Measurements from ENCODE around the gene SMIM41.

SMIM41 gene

DNA sequence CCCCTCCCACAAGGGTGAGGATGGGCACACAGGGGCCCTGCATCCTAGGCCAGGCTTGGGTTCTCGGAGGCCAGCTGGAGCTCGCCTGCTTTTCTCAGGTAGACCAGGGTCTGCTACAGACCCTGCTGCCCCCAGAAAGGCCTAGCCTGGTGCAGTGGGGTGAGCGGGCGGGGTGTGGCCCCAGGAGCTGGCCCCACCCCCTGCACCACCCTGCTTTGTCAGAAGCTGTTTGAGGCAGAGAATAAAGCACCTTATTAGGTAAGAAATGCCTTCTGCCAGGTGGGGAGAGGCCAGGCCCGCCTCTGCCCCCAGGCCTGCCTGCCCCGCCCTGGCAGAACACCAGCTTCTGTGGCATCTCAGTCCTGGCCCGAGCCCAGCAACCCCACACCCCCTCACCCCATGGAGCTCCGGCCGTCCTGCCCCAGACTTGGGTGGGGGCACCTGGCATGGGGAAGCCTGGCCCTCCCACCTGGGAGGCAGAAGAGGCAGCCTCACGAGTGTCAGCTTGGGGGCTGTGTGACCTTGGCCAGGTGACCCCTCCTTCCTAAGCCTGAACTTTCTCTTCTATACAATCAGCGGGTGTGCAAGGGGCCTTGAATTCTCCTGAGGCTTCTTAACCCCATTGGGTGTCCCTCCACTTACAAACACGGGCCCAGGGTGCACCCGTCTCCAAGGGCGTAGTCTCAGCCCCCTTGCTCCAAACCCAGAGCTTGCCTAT, 69.1 kb downstream of the SMIM41 start:
- DNase-seq, result no peak

DNA sequence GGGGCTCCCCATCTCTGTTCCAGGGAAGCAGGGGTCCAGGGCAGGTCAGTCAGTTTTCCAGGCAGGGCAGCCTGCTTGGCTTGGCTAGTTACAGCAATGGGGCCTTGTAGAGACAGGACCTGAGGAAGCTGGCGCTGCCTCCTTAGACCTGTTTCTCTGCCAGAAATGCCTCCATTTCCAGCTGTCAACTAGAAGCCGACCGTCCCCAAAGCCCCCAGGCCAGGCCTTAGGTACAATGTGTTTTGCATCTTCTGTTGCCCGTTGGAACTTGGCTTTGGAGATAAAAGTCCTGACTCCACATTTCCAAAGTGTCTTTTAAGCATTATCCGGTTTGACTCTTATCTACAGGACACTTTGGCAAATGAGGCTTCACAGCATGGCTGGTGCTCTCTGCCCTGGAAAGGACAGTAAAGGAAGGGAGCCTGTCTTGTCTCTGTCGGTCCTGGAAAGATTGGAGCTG, 69.7 kb downstream of the SMIM41 start:
- DNase-seq, result no peak

DNA sequence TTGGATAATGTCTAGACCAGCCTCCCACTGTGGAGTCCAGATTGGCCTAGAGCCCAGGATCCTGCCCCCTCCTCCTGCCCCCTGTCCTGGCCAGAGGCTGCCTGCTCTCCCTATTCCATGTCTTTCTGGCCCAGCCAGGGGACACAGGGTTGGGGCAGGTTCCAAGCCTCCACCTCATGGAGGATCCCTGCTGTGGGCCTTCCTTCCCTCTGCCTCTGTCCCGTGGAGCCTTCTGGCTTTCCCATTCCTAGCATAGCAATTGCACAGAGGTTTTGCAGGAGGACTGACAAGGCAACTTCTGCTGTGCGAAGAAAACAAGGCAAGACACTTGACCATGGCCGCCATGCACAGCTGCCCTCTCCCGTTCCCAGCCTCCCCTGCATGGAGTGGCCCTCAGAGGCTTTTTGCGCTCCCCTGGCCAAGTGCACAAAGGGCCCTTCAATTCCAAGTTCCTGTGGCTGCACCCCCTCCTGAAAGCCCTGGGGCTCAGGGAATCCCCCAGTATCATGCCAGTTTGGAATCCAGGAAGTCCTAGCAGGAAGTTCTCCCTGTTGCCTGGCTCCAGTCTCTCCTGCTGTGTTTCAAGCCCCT, 70.2 kb downstream of the SMIM41 start:
- no peak for DNase-seq

DNA sequence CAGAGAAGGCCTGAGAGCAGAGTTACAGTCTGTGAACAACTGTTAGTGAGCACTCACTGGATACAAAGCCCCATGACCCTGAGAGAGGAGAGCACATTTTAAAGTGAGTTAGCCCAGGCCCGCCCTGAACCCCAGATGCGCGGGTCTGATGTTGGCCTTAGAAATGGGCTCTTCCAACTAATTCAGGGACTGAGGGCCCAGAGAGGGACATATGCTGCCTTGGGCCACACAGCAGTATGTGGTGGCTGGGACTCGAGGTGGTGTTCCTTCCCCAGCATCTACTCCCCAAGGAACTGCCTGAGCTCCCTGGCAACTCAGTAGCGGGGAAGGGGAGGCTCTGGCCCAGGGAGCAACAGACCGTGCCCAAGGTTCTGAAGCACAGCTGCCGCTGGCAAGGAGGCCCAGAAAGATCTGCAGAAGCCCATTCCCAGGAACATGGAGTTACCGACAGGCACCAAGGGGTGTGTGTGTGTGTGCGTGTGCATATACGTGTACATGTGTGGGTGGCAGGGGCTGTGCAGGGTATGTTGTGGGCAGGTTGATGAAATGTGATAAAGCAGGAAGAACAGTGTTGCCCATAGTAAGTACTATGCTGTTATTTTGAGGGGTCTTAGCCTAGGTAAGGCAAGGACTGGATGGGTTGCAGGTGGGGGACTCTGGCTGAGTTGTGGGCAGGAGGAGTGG, 71.8 kb downstream of the SMIM41 start:
- DNase-seq, result no peak

DNA sequence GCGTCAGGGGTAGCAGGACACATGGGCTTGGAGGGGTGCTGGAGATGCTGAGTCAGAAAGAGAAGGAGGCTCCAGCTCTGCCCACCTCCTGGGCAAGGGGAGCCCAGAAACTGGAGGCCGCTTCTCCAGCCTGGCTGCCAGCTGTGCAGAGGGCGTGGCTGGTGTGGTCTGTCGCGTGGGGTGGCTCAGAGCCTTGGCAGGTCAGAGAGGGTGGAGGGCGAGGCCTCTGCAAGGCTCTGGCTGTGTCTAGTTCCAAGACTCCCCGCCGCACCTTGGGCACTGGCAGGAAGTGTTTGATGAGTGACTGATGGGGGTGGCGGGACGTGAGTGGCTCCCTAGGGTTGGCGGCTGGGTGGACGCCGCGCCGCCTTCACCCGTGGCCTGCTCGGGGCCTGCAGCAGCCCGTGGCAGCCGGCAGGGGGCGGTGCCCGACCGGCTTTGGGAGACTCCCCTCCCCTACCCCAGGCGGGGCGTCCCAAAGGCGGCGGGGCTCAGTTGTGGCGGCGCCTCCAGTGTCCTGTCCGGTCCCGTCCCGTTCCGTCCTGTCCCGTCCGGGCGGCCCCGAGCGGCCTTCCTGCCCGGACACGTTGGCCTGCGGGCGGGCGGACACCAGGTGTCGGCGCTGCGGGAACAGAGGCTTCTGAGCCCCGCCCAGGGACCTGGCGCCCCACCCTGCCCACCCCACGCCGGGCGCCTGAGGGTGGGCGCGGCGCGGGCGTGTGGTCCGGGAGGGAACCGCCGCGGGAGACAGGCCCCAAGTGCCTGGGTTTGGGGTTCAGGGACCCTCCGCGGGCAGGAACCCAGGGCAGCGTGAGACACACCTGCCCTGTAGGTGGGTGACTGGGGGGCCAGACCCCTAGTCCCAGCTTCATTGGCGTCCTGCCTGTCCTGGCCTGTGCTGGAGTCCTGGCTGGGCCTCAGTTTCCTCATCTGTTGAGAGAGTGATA, 72.6 kb downstream of the SMIM41 start:
- no peak for DNase-seq

DNA sequence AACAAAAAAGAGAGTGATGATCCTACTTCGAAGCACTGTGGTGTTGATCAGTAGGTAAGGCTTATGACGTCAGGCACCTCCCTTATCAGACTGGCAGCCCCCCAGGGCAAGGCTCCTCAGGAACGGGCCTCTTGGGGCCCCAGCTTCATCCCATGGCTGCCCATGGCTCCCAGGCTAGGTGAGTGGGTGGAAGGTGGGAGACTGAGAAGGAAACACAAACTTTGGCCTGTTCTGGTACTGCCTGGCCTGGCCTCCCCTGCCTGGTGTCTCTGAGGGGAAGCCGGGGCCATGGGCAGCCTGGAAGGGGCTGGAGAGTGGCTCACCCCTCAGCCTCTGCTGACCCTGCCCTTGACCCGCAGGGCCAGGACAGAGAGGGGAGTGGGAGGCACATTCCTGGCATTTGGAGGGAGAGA, 73.4 kb downstream of the SMIM41 start:
- no peak for DNase-seq

DNA sequence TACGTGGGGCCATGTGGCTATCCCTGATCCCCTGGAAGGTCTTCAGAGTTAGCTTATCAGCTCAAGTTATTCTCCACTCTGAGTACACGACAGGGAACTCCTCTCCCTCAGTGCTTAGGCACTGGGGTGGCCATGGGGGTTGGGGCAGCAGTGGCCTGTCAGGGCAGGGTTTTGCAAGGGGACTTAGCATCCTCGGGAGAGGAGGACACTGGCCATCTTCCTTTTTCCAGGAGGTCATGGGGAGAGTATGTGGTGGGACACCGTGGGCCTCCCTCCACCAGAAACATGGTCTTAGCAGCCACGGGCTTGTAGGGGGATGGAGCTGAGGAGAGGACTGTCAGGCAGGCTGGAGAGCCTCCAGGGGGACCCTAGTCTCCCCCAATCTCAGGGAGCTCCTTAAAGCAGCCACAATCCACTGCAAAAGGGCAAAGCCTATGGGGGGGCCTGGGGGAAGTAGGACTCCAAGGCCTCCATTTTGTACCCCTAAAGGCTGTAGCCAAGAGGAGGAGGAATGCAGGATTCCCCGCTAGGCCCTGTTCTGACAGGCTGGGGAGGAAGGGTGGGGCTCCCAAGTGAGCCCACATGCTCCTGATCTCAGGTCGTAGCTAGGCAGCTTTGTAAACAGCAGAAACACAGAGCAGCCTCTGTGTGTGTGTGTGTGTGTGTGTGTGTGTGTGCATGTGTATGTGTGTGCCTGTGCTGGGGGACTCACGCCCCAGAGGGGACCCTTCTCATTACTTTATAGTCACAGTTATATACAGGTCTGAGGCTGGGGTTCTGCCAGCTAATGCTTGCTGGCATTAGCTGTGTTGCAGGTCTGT, 75.8 kb downstream of the SMIM41 start:
- DNase-seq, result no peak

DNA sequence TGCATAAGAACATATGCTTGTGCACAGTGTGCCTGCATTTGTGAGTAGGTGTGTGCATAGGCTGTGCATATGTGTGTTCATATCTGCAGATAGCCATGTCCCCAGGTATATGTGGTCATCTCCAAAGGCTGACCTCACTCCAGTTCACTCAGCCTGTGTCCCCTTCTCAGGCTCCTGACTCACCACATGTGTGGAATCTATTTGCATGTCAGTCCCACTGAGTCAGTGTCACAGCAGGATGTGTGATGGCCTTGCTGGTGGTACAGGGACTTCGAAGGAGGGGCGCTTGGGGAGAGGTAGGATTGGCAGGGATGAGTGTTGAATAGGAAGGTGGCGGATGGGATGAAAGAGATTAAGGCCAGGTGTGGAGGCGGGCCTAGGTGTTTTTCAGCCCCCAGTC, 76.8 kb downstream of the SMIM41 start:
- DNase-seq, result no peak

DNA sequence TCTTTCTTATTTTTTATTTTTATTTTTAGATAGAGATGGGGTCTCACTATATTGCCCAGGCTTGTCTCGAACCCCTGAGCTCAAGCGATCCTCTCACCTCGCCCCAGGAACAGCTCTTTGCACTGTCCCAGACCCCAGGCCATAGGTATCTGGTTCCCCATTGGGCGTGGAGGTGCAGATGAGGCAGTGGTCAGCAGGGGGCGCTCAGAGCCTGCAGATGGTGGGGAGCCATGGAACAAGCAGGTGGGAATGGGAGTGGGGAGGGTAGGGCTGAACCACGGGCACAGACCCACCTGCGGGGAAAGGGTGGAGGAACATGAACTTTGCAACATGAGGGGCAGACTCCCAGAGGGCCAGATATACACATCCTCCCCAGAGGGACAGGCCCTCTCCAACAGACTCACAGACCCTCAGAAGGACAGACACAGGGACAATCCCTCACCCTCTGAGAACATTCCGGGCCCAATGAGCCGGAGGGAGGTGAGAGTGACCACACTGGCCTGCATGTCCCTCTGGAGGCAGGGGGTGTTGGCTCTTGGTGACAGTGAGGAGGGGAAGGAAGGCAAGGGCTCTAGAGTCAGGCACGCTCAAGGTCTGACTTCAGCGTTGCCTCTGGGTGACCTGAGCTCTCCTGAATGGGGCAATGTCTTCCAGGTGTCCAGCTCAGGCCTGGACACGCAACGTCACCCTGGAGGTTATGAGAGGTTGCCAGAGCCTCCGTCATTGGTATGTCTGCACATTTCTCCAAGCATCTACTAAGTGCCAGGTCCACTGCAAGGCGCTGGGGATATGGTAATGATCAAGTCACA, 77.5 kb downstream of the SMIM41 start:
- no peak for DNase-seq

DNA sequence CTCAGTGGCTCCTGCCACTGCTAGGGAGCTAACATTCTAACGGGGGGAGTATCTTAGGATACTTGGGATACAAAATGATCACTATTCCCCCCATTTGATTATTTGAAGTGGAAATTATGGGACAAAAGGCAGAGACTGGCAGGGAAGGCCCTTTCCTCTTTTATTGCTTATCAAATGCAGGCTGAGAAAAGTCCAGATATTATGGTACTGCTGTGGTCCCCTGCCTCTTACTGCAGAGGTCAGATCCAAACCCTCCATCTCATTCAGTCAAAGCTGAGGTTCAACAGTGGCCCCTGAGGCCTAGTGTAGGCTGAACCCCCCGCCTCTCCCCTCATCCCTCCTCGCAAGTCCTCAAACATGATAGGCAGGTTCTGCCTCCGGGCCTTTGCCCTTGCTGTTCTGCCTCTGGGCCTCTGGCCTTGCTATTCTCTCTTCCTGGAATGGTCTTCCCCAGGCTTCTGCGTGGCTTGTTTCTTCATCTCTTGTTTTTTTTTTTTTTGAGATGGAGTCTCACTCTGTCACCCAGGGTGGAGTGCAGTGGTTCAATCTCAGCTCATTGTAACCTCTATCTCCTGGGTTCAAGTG, 78.2 kb downstream of the SMIM41 start:
- DNase-seq, result no peak

Measured in DMS 273 treated with DMSO at 0.1 percent for 48 hours (cell line).